HCT116 (cell line): ENCODE results near the gene LHX3.

Experiments used
- ATF3 ChIP-seq: IDR thresholded peaks from 2 replicates; pipeline ENCODE4 v1.6.1; 2012
- CTCF ChIP-seq, 3 experiments: fragments of 200-600 bp in 1 of 3; sonication (generic) in 1 of 3; IDR thresholded peaks in 2 of 3; conservative IDR thresholded peaks in 1 of 3; 2 replicates each; pipeline ENCODE4 v1.5.1; 2012 to 2017; ENCODE audit warnings: low read depth in 2 of 3, low read length in 2 of 3, antibody characterized with exemption in 1 of 3, borderline replicate concordance in 1 of 3, control low read depth in 1 of 3, mild to moderate bottlenecking in 1 of 3, mixed read lengths in 1 of 3, mixed run types in 1 of 3, moderate library complexity in 1 of 3; ENCODE audit not compliant: insufficient read depth in 1 of 3
- POLR2AphosphoS5 ChIP-seq: IDR thresholded peaks from 2 replicates; pipeline ENCODE4 v1.6.1; 2011; ENCODE audit warnings: mild to moderate bottlenecking, low read depth, low read length, moderate library complexity
- TCF7L2 ChIP-seq: IDR thresholded peaks from 2 replicates; pipeline ENCODE4 v1.7.0; 2011; ENCODE audit warnings: borderline replicate concordance, inconsistent platforms; ENCODE audit not compliant: insufficient read depth, insufficient read length; ENCODE audit errors: extremely low read depth

GRCh38 chr9:136182420-136182787, 22.5 kb downstream of the LHX3 start:
- TF ChIP-seq CTCF (IDR thresholded peaks at IDR 0.05 in 2 of 3, conservative IDR thresholded peaks at IDR 0.05 in 1 of 3; ENCODE audit: borderline replicate concordance in 1 of 3, insufficient read depth in 1 of 3, low read depth in 2 of 3, low read length in 2 of 3) (no peak), TCF7L2 (no peak), ATF3 (no peak), POLR2AphosphoS5 (no peak)
